ENCODE results near the gene SLC7A5.

DNA sequence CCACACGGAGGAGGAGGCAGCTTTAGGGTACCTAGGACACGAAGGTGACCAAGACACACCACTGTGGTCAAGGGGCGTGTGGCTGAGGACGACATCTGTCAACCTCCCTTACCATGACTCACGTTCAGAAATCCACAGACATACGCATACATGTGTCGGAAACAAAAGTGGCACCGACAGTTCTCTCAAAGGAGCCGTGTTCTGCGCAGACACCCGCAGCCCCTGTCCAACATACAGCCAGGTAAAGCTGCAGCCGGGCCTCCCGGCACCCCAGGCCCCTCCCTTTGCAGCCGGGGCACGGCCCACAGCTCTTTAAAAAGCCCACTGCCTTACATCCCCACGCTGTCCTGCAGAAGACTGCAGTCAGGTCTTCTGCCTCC, 63.1 kb downstream of the SLC7A5 start:
- no peak for TF ChIP-seq POLR2AphosphoS5 (IDR thresholded peaks at IDR 0.05; ENCODE audit: low read depth)
- TF ChIP-seq, protein P1, sequence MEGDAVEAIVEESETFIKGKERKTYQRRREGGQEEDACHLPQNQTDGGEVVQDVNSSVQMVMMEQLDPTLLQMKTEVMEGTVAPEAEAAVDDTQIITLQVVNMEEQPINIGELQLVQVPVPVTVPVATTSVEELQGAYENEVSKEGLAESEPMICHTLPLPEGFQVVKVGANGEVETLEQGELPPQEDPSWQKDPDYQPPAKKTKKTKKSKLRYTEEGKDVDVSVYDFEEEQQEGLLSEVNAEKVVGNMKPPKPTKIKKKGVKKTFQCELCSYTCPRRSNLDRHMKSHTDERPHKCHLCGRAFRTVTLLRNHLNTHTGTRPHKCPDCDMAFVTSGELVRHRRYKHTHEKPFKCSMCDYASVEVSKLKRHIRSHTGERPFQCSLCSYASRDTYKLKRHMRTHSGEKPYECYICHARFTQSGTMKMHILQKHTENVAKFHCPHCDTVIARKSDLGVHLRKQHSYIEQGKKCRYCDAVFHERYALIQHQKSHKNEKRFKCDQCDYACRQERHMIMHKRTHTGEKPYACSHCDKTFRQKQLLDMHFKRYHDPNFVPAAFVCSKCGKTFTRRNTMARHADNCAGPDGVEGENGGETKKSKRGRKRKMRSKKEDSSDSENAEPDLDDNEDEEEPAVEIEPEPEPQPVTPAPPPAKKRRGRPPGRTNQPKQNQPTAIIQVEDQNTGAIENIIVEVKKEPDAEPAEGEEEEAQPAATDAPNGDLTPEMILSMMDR (IDR thresholded peaks at IDR 0.05; ENCODE audit: insufficient read depth, low read length), result no peak

Data from HL-60 (cell line).